Peyer's patch (tissue), 4 donors: ENCODE measurements around the gene RAB2B.

Source experiments
- POLR2A ChIP-seq, 2 donors: fragments of 450-650 bp; IDR thresholded peaks; one replicate each; pipeline ENCODE4 v1.5.1; 2017; ENCODE audit warnings: antibody characterized with exemption in 2 of 2, mild to moderate bottlenecking in 2 of 2, moderate library complexity in 2 of 2
- TF ChIP-seq, protein P1 (sequence below), 6 experiments: fragments of 450-650 bp in 4 of 6; fragments of 200-600 bp in 2 of 6; sonication (generic) in 1 of 6; IDR thresholded peaks; one replicate each; pipeline ENCODE4 v1.5.1; 2017 to 2019; ENCODE audit warnings: antibody characterized with exemption in 6 of 6, mild to moderate bottlenecking in 3 of 6, moderate library complexity in 1 of 6

DNA sequence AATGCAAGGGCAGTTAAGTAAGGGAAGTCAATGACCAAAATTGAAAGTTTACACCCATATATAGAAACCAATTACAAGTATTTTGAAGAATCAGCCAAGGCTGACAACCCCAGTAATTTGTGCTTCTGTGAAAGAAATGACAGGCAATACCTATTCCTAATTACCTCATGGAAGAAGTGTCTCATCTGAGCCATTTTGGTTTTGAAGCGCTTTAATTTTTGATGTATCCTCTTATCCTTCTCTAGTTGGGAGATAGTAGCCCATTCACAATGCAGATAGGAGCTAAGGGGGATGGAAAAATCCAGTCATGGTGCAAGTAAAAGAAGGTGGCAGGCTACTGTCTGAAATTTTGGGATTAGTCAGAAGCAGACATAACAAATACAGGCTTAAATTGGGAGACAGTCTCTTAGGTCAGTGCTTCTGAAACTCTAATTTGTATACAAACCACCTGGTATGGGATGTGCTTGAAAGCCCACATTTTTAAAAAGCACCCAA lies 62.6 kb downstream of the RAB2B start:
- TF ChIP-seq POLR2A (IDR thresholded peaks at IDR 0.05): no peak
- TF ChIP-seq, protein P1, sequence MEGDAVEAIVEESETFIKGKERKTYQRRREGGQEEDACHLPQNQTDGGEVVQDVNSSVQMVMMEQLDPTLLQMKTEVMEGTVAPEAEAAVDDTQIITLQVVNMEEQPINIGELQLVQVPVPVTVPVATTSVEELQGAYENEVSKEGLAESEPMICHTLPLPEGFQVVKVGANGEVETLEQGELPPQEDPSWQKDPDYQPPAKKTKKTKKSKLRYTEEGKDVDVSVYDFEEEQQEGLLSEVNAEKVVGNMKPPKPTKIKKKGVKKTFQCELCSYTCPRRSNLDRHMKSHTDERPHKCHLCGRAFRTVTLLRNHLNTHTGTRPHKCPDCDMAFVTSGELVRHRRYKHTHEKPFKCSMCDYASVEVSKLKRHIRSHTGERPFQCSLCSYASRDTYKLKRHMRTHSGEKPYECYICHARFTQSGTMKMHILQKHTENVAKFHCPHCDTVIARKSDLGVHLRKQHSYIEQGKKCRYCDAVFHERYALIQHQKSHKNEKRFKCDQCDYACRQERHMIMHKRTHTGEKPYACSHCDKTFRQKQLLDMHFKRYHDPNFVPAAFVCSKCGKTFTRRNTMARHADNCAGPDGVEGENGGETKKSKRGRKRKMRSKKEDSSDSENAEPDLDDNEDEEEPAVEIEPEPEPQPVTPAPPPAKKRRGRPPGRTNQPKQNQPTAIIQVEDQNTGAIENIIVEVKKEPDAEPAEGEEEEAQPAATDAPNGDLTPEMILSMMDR (IDR thresholded peaks at IDR 0.05): no peak
